Spinal cord (tissue), 10 donors: Measurements from ENCODE around the gene TBCCD1. TPM values are rescaled to one million over a fixed set of nuclear protein-coding genes. Genes with fewer than 3 reads are reported as not detected.
"Not testable (repeated sequence)": the region's sequence is repeated elsewhere in the genome, so short reads cannot be mapped to it uniquely, and the experiment has no call there.

Experiments used
- DNase-seq, 6 donors: peaks; one replicate each; pipeline versions ENCODE4 v3.0.0 to v3.0.0-alpha.2; 2013 to 2015; ENCODE audit warnings: low spot score in 6 of 6, low read depth in 4 of 6
- H3K27ac ChIP-seq: one replicate; pipeline ENCODE4 v1.5.1; 2013; ENCODE audit warnings: low read depth, low read length, control low read depth
- H3K27me3 ChIP-seq: one replicate; pipeline ENCODE4 v1.6.1; 2013; ENCODE audit warnings: low read length; ENCODE audit not compliant: control insufficient read depth, insufficient read depth
- H3K36me3 ChIP-seq: one replicate; pipeline ENCODE4 v1.6.1; 2013; ENCODE audit warnings: low read length; ENCODE audit not compliant: control insufficient read depth, insufficient read depth
- H3K4me1 ChIP-seq: one replicate; pipeline ENCODE4 v1.6.1; 2013; ENCODE audit warnings: low read length; ENCODE audit not compliant: control insufficient read depth, insufficient read depth
- H3K4me3 ChIP-seq: one replicate; pipeline ENCODE4 v1.5.1; 2013; ENCODE audit warnings: low read depth, low read length, control low read depth
- H3K9me3 ChIP-seq: one replicate; pipeline ENCODE4 v1.6.1; 2013; ENCODE audit warnings: low read length; ENCODE audit not compliant: control insufficient read depth, insufficient read depth
- WGBS: methylation state at CpG from one replicate; pipeline ENCODE4 v1.1.5; 2013; ENCODE audit warnings: missing lambda C conversion rate; ENCODE audit not compliant: insufficient coverage; 5-methylcytosine and 5-hydroxymethylcytosine counted together
- polyA plus RNA-seq, 2 donors: library from polyadenylated mRNA; unstranded; fragments of 120-200 nt; gene quantifications; one replicate each; pipeline ENCODE4 v1.2.1, GENCODE V29; 2013; ENCODE audit not compliant: insufficient read length in 2 of 2
- total RNA-seq, 2 donors: library from RNA; depleted of rRNA in 1 of 2; stranded (reverse); fragments of 120-200 nt in 1 of 2; fragments of >200 nt in 1 of 2; gene quantifications; one replicate each; pipeline versions ENCODE4 v1.2.3 to v1.2.4, GENCODE V29; 2013 to 2014
- donor health status: healthy.

TBCCD1 gene
- total and polyA plus RNA-seq, 4 donors: 17.1 to 30.1 (median 22.0) TPM

GRCh38 chr3:186536883-186537844, 30.0 kb downstream of the TBCCD1 start:
- Histone ChIP-seq H3K9me3 (no peaks in the 10 kb centered on the region), H3K4me3 (no peak overlapping the region), H3K27me3 (no peaks in the 10 kb centered on the region), H3K27ac (no peak overlapping the region), H3K36me3 (no peaks in the 10 kb centered on the region), H3K4me1 (no peaks in the 10 kb centered on the region)
- DNase-seq: no peak

GRCh38 chr3:186534113-186534669, 32.9 kb downstream of the TBCCD1 start:
- Histone ChIP-seq H3K9me3 (no peaks in the 10 kb centered on the region), H3K4me3 (no peak overlapping the region), H3K4me1 (no peaks in the 10 kb centered on the region), H3K36me3 (no peaks in the 10 kb centered on the region), H3K27me3 (no peaks in the 10 kb centered on the region), H3K27ac (no peak overlapping the region)
- 89% methylated on average over 4 of the region's 6 CpGs for WGBS
- DNase-seq: no peak

GRCh38 chr3:186532598-186533072, 34.5 kb downstream of the TBCCD1 start:
- Histone ChIP-seq H3K27ac (no peak overlapping the region), H3K4me3 (no peak overlapping the region), H3K4me1 (no peaks in the 10 kb centered on the region), H3K36me3 (no peaks in the 10 kb centered on the region), H3K9me3 (no peaks in the 10 kb centered on the region), H3K27me3 (no peaks in the 10 kb centered on the region)
- WGBS: 0% methylated on average over 1 of the region's 1 CpG
- DNase-seq: no peak

- not testable (repeated sequence) for H3K4me3 ChIP-seq, H3K4me1 ChIP-seq, DNase-seq, H3K9me3 ChIP-seq, H3K27me3 ChIP-seq, H3K36me3 ChIP-seq, H3K27ac ChIP-seq
- no CpG with 5 or more reads among the region's 3 CpGs for WGBS
Observed at GRCh38 chr3:186531694-186532093, 35.4 kb downstream of the TBCCD1 start.

- peak in 1 of 6 donors; percentile 46 for DNase-seq
Observed at GRCh38 chr3:186530415-186530814, 36.7 kb downstream of the TBCCD1 start.

GRCh38 chr3:186529201-186529999, 37.7 kb downstream of the TBCCD1 start:
- Histone ChIP-seq H3K9me3 (no peaks in the 10 kb centered on the region), H3K27ac (no peak overlapping the region), H3K4me1 (no peaks in the 10 kb centered on the region), H3K27me3 (no peaks in the 10 kb centered on the region), H3K36me3 (no peaks in the 10 kb centered on the region), H3K4me3 (no peak overlapping the region)
- DNase-seq: no peak
- 83% methylated on average over 11 of the region's 11 CpGs for WGBS

More at GRCh38 chr3:186530415-186530814, 36.7 kb downstream of the TBCCD1 start:
- H3K36me3 ChIP-seq: no peaks in the 10 kb centered on the region
- no peaks in the 10 kb centered on the region for H3K9me3 ChIP-seq
- no peaks in the 10 kb centered on the region for H3K27me3 ChIP-seq
- no peaks in the 10 kb centered on the region for H3K4me1 ChIP-seq
- no peak overlapping the region for H3K27ac ChIP-seq
- no peak overlapping the region for H3K4me3 ChIP-seq

- H3K27ac ChIP-seq: no peak overlapping the region
- DNase-seq: no peak
- H3K4me1 ChIP-seq: no peaks in the 10 kb centered on the region
- H3K9me3 ChIP-seq: no peaks in the 10 kb centered on the region
- no peaks in the 10 kb centered on the region for H3K36me3 ChIP-seq
- H3K4me3 ChIP-seq: no peak overlapping the region
- 66% methylated on average over 5 of the region's 6 CpGs for WGBS
- no peaks in the 10 kb centered on the region for H3K27me3 ChIP-seq
Observed at GRCh38 chr3:186526256-186526606, 40.9 kb downstream of the TBCCD1 start.

GRCh38 chr3:186525369-186526255, 41.5 kb downstream of the TBCCD1 start:
- H3K4me1 ChIP-seq: no peaks in the 10 kb centered on the region
- no peak overlapping the region for H3K4me3 ChIP-seq
- H3K27me3 ChIP-seq: no peaks in the 10 kb centered on the region
- no peak overlapping the region for H3K27ac ChIP-seq
- DNase-seq: no peak
- WGBS: 60% methylated on average over 5 of the region's 9 CpGs
- no peaks in the 10 kb centered on the region for H3K9me3 ChIP-seq
- no peaks in the 10 kb centered on the region for H3K36me3 ChIP-seq

- WGBS: 99% methylated on average over 5 of the region's 6 CpGs
- Histone ChIP-seq H3K27ac (no peak overlapping the region), H3K4me1 (no peaks in the 10 kb centered on the region), H3K27me3 (no peaks in the 10 kb centered on the region), H3K36me3 (no peaks in the 10 kb centered on the region), H3K4me3 (no peak overlapping the region), H3K9me3 (no peaks in the 10 kb centered on the region)
- DNase-seq: no peak
Observed at GRCh38 chr3:186524616-186525015, 42.5 kb downstream of the TBCCD1 start.
